AG10803 (cell line): ENCODE measurements around the gene GMDS.

Source experiments
- DNase-seq: peaks from one replicate; pipeline ENCODE4 v3.0.0; 2010; ENCODE audit warnings: low read depth
- H3K4me3 ChIP-seq: 2 replicates; pipeline ENCODE4 v1.5.1; 2011; ENCODE audit warnings: mild to moderate bottlenecking, low read length, control low read depth
- TF ChIP-seq, protein P1 (sequence below): conservative IDR thresholded peaks from 2 replicates; pipeline ENCODE4 v1.5.1; 2011; ENCODE audit warnings: mild to moderate bottlenecking, low read length, control low read depth, inconsistent platforms

Gene GMDS

GRCh38 chr6:2254747-2255146, 9.3 kb upstream of the GMDS start:
- H3K4me3 ChIP-seq, result no peak overlapping the region
- TF ChIP-seq, protein P1, sequence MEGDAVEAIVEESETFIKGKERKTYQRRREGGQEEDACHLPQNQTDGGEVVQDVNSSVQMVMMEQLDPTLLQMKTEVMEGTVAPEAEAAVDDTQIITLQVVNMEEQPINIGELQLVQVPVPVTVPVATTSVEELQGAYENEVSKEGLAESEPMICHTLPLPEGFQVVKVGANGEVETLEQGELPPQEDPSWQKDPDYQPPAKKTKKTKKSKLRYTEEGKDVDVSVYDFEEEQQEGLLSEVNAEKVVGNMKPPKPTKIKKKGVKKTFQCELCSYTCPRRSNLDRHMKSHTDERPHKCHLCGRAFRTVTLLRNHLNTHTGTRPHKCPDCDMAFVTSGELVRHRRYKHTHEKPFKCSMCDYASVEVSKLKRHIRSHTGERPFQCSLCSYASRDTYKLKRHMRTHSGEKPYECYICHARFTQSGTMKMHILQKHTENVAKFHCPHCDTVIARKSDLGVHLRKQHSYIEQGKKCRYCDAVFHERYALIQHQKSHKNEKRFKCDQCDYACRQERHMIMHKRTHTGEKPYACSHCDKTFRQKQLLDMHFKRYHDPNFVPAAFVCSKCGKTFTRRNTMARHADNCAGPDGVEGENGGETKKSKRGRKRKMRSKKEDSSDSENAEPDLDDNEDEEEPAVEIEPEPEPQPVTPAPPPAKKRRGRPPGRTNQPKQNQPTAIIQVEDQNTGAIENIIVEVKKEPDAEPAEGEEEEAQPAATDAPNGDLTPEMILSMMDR, result no peak
- no peak for DNase-seq

DNA sequence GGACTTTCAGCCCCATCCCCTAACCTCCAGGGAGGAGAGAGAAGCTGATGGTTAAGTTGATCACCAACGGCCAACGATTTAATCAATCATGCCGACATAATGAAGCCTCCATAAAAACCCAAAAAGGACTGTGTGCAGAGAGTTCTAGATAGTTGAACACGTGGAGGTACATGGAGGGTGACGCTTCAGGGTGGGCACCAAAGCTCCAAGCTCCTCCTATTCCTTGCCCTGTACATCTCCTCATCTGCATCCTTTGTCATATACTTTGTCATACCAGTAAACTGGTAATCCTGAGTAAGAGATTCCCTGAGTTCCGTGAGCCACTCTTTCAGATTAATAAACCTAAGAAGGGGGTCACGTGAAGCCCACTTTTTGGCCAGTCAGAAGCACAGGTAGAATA, 3.7 kb upstream of the GMDS start:
- H3K4me3 ChIP-seq, result no peak overlapping the region
- TF ChIP-seq, protein P1, result no peak
- no peak for DNase-seq

DNA sequence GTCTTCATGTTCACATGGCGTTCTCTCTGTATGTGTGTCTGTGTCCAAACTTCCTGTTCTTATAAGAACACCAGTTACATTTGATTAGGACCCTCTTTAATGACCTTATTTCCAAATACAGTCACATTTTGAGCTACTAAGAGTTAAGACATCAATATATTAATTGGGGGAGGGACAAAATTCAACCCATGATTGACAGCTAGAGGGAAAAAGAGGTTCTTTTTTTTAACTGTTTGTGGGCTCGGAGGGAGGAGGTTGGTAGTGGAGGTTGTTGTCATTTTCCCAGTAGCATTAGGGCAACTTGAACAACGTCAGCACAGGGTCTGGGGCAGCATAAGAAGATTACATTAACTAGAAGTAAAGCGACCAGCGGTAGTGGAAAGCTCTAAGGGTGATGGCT, 2.3 kb upstream of the GMDS start:
- H3K4me3 ChIP-seq, result no peak overlapping the region
- no peak for DNase-seq
- TF ChIP-seq, protein P1, result no peak

- H3K4me3 ChIP-seq, result peak overlapping the region; percentile 90
- TF ChIP-seq, protein P1, result no peak
- DNase-seq, result peak; percentile 26
Observed at GRCh38 chr6:2245877-2246863, 765 bp upstream of the GMDS start.

GRCh38 chr6:2244261-2245102, 923 bp downstream of the GMDS start:
- TF ChIP-seq, protein P1, result no peak
- no peak for DNase-seq

GRCh38 chr6:2242311-2242710, 3.1 kb downstream of the GMDS start:
- no peak for DNase-seq
- H3K4me3 ChIP-seq, result no peak overlapping the region
- TF ChIP-seq, protein P1, result no peak

More at GRCh38 chr6:2244261-2245102, 923 bp downstream of the GMDS start:
- H3K4me3 ChIP-seq, result peak overlapping the region; percentile 83
